ENCODE results near the gene OCRL.

DNA sequence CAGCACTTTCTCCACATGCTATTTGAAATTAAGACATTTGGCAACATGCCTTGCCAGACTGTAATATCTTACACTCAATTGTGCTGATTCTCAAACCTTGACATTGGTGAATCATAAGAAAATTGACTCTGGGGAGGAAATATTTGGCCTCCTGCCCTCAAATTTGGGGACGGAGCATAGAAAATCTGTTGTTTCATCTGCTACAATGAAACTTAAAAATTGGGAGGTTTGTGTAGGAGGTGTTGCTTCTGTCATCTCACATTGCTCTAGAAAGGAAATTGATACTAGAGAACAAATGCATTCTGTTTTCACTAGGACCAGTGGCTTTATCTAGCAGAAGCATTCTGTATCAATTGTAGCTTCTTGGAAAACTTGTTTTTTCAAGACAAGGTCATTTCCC, 5.3 kb downstream of the OCRL start:
- TF ChIP-seq, protein P1, sequence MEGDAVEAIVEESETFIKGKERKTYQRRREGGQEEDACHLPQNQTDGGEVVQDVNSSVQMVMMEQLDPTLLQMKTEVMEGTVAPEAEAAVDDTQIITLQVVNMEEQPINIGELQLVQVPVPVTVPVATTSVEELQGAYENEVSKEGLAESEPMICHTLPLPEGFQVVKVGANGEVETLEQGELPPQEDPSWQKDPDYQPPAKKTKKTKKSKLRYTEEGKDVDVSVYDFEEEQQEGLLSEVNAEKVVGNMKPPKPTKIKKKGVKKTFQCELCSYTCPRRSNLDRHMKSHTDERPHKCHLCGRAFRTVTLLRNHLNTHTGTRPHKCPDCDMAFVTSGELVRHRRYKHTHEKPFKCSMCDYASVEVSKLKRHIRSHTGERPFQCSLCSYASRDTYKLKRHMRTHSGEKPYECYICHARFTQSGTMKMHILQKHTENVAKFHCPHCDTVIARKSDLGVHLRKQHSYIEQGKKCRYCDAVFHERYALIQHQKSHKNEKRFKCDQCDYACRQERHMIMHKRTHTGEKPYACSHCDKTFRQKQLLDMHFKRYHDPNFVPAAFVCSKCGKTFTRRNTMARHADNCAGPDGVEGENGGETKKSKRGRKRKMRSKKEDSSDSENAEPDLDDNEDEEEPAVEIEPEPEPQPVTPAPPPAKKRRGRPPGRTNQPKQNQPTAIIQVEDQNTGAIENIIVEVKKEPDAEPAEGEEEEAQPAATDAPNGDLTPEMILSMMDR (IDR thresholded peaks at IDR 0.05) = no peak
- no peak for TF ChIP-seq POLR2AphosphoS5 (IDR thresholded peaks at IDR 0.05)

Data from prostate gland (tissue), 2 donors.